Measurements from ENCODE around the gene TPST1. TPM values are rescaled to one million over a fixed set of nuclear protein-coding genes. Genes with fewer than 3 reads are reported as not detected.

TPST1 gene
- total and polyA plus RNA-seq, 9 of the 15 experiments (the other 6 are each of a cell fraction or from before 2014, with no cell fraction given): 0.15 to 2.2 (median 0.53) TPM

DNA sequence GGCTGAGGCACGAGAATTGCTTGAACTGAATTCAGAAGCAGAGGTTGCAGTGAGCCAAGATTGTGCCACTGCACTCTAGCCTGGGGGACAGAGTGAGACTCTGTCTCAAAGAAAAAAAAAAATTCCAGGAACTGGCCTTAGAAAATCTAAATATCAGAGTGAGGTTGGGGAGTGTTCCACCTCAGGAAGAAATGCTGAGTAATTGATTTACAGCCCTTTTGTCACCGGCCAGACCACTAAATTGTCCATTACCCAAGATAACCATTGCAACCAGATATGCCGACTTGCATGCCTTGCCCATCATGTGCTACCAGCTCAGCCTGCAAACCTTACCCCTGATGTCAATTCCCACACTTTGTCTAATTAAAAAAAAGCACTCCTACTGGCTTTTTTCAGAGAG, 48.1 kb upstream of the TPST1 start (continued):
- TF ChIP-seq, protein P1, sequence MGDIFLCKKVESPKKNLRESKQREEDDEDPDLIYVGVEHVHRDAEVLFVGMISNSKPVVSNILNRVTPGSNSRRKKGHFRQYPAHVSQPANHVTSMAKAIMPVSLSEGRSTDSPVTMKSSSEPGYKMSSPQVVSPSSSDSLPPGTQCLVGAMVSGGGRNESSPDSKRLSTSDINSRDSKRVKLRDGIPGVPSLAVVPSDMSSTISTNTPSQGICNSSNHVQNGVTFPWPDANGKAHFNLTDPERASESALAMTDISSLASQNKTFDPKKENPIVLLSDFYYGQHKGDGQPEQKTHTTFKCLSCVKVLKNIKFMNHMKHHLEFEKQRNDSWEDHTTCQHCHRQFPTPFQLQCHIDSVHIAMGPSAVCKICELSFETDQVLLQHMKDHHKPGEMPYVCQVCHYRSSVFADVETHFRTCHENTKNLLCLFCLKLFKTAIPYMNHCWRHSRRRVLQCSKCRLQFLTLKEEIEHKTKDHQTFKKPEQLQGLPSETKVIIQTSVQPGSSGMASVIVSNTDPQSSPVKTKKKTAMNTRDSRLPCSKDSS (IDR thresholded peaks at IDR 0.05; ENCODE audit: low read depth, partially characterized antibody): no peak
- TF ChIP-seq, protein P2, sequence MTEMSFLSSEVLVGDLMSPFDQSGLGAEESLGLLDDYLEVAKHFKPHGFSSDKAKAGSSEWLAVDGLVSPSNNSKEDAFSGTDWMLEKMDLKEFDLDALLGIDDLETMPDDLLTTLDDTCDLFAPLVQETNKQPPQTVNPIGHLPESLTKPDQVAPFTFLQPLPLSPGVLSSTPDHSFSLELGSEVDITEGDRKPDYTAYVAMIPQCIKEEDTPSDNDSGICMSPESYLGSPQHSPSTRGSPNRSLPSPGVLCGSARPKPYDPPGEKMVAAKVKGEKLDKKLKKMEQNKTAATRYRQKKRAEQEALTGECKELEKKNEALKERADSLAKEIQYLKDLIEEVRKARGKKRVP (CRISPR knock-in tag; IDR thresholded peaks at IDR 0.05): peak; percentile 44; the same call in 1 of the 2 replicates
- TF ChIP-seq ZNF77 (CRISPR knock-in tag; IDR thresholded peaks at IDR 0.05) (no peak), CCNT2 (IDR thresholded peaks at IDR 0.05; ENCODE audit: borderline replicate concordance, extremely low read depth, insufficient read length, low read depth, low read length) (no peak), EHMT2 (IDR thresholded peaks at IDR 0.05) (0 out of 2 replicates have a peak, but pooled peaks have one; percentile 11), PHB2 (IDR thresholded peaks at IDR 0.05; ENCODE audit: low read depth) (no peak), DPF2 (IDR thresholded peaks at IDR 0.05) (peak; percentile 70), CBFA2T3 (IDR thresholded peaks at IDR 0.05) (peak; percentile 26), ZNF124 (CRISPR knock-in tag; IDR thresholded peaks at IDR 0.05) (no peak), ZNF707 (CRISPR knock-in tag; conservative IDR thresholded peaks at IDR 0.05) (no peak), RREB1 (CRISPR knock-in tag; IDR thresholded peaks at IDR 0.05) (no peak), HDAC1 (IDR thresholded peaks at IDR 0.05) (peak in 1 of 2 experiments; percentile 47; a peak in 1 of 4 replicates), TCF3 (CRISPR knock-in tag; IDR thresholded peaks at IDR 0.05) (peak; percentile 24; the same call in 1 of the 2 replicates), NRF1 (conservative IDR thresholded peaks at IDR 0.05 in 1 of 2, IDR thresholded peaks at IDR 0.05 in 1 of 2) (no peak), ZFP30 (CRISPR knock-in tag; IDR thresholded peaks at IDR 0.05; ENCODE audit: borderline replicate concordance) (no peak), PHF21A (IDR thresholded peaks at IDR 0.05; ENCODE audit: borderline replicate concordance, low read depth) (no peak), ZNF324 (CRISPR knock-in tag; IDR thresholded peaks at IDR 0.05) (no peak), POLR2AphosphoS5 (IDR thresholded peaks at IDR 0.05; ENCODE audit: control insufficient read depth, insufficient read depth, low read depth, low read length) (no peak), NFE2 (IDR thresholded peaks at IDR 0.05; ENCODE audit: low read depth) (peak; percentile 86), RBM39 (optimal IDR thresholded peaks at IDR 0.05; ENCODE audit: low read depth, low read length) (no peak)
- TF ChIP-seq, protein P3, sequence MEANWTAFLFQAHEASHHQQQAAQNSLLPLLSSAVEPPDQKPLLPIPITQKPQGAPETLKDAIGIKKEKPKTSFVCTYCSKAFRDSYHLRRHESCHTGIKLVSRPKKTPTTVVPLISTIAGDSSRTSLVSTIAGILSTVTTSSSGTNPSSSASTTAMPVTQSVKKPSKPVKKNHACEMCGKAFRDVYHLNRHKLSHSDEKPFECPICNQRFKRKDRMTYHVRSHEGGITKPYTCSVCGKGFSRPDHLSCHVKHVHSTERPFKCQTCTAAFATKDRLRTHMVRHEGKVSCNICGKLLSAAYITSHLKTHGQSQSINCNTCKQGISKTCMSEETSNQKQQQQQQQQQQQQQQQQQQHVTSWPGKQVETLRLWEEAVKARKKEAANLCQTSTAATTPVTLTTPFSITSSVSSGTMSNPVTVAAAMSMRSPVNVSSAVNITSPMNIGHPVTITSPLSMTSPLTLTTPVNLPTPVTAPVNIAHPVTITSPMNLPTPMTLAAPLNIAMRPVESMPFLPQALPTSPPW (CRISPR knock-in tag; IDR thresholded peaks at IDR 0.05): peak; percentile 25; the same call in 1 of the 2 replicates

Measured in K562 (cell line).